Lower leg skin (tissue), 4 donors: ENCODE data around the gene CCKAR. TPM values are rescaled to one million over a fixed set of nuclear protein-coding genes. Genes with fewer than 3 reads are reported as not detected.

ENCODE experiments used
- DNase-seq, 2 donors: peaks; one replicate each; pipeline ENCODE4 v3.0.0-alpha.2; 2019; ENCODE audit warnings: low spot score in 2 of 2
- H3K4me3 ChIP-seq: fragments of 200-600 bp; sonication (generic); 2 replicates; pipeline ENCODE4 v1.5.1; 2017; ENCODE audit warnings: mild to moderate bottlenecking, low read depth; ENCODE audit not compliant: poor library complexity, severe bottlenecking
- CTCF ChIP-seq, 3 donors: fragments of 450-650 bp; IDR thresholded peaks; one replicate each; pipeline ENCODE4 v1.5.1; 2016; ENCODE audit warnings: antibody characterized with exemption in 3 of 3, mild to moderate bottlenecking in 3 of 3, moderate library complexity in 2 of 3
- POLR2A ChIP-seq, 2 donors: fragments of 450-650 bp; IDR thresholded peaks; one replicate each; pipeline ENCODE4 v1.6.1; 2016 to 2017; ENCODE audit warnings: antibody characterized with exemption in 2 of 2, mild to moderate bottlenecking in 1 of 2, moderate library complexity in 1 of 2
- WGBS, 2 donors: methylation state at CpG; one replicate each; pipeline ENCODE4 v1.1.5; 2018; 5-methylcytosine and 5-hydroxymethylcytosine counted together
- intact Hi-C: fragments of 100-400 bp; cut with DNase I; formaldehyde crosslinking; loops from one replicate; pipeline ENCODE4 v1.15.0; 2023; ENCODE audit warnings: low total_unique reads
- total RNA-seq, 4 donors: library from RNA; depleted of rRNA; stranded (reverse); fragments of >200 nt; gene quantifications; one replicate each; pipeline ENCODE4 v1.1.0, GENCODE V29; 2016

The CCKAR gene
- total RNA-seq, 4 donors from 2014 or later, result not detected

- WGBS, 2 donors, result 70 to 75% methylated on average over 5 of the region's 5 CpGs
- intact Hi-C loops, result no loop called here
- H3K4me3 ChIP-seq, result no peak overlapping the region
- no peak for DNase-seq
- no peak for TF ChIP-seq CTCF (IDR thresholded peaks at IDR 0.05)
Measured at GRCh38 chr4:26476545-26476944, 13.7 kb downstream of the CCKAR start.

GRCh38 chr4:26475716-26476115, 14.6 kb downstream of the CCKAR start:
- DNase-seq, result peak in 1 of 2 donors; percentile 58
- no peak overlapping the region for H3K4me3 ChIP-seq
- WGBS, 2 donors, result 89 to 97% methylated on average over 8 of the region's 8 CpGs
- intact Hi-C loops, result no loop called here
- TF ChIP-seq CTCF (IDR thresholded peaks at IDR 0.05) (no peak), POLR2A (IDR thresholded peaks at IDR 0.05) (no peak)

GRCh38 chr4:26474551-26474950, 15.7 kb downstream of the CCKAR start:
- DNase-seq, result peak in 1 of 2 donors; percentile 49
- H3K4me3 ChIP-seq, result no peak overlapping the region
- TF ChIP-seq CTCF (IDR thresholded peaks at IDR 0.05), result no peak
- no peak for TF ChIP-seq POLR2A (IDR thresholded peaks at IDR 0.05)
- intact Hi-C loops, result no loop called here
- 71 to 75% methylated on average over 3 of the region's 3 CpGs for WGBS, 2 donors

- WGBS, 2 donors, result 86 to 93% methylated on average over 8 of the region's 8 CpGs
- H3K4me3 ChIP-seq, result no peak overlapping the region
- TF ChIP-seq CTCF (IDR thresholded peaks at IDR 0.05) (no peak), POLR2A (IDR thresholded peaks at IDR 0.05) (no peak)
- peak in 1 of 2 donors; percentile 36 for DNase-seq
- intact Hi-C loops, result no loop called here
Measured at GRCh38 chr4:26473893-26474292, 16.4 kb downstream of the CCKAR start.

- DNase-seq, result peak in 1 of 2 donors; percentile 17
- no peak overlapping the region for H3K4me3 ChIP-seq
- intact Hi-C loops, result no loop called here
- WGBS, 2 donors, result 59 to 83% methylated on average over 1 of the region's 1 CpG
- TF ChIP-seq POLR2A (IDR thresholded peaks at IDR 0.05) (no peak), CTCF (IDR thresholded peaks at IDR 0.05) (no peak)
Measured at GRCh38 chr4:26471890-26472289, 18.4 kb downstream of the CCKAR start.

- peak in 1 of 2 donors; percentile 36 for DNase-seq
- 71 to 73% methylated on average over 4 of the region's 4 CpGs for WGBS, 2 donors
- H3K4me3 ChIP-seq, result no peak overlapping the region
- intact Hi-C loops, result no loop called here
- TF ChIP-seq CTCF (IDR thresholded peaks at IDR 0.05), result no peak
- no peak for TF ChIP-seq POLR2A (IDR thresholded peaks at IDR 0.05)
Measured at GRCh38 chr4:26468977-26469376, 21.3 kb downstream of the CCKAR start.
